AG10803 (cell line): ENCODE data around the gene EPHA7.

ENCODE experiments used
- DNase-seq: peaks from one replicate; pipeline ENCODE4 v3.0.0; 2010; ENCODE audit warnings: low read depth
- H3K4me3 ChIP-seq: 2 replicates; pipeline ENCODE4 v1.5.1; 2011; ENCODE audit warnings: mild to moderate bottlenecking, low read length, control low read depth
- TF ChIP-seq, protein P1 (sequence below): conservative IDR thresholded peaks from 2 replicates; pipeline ENCODE4 v1.5.1; 2011; ENCODE audit warnings: mild to moderate bottlenecking, low read length, control low read depth, inconsistent platforms

EPHA7 gene

DNA sequence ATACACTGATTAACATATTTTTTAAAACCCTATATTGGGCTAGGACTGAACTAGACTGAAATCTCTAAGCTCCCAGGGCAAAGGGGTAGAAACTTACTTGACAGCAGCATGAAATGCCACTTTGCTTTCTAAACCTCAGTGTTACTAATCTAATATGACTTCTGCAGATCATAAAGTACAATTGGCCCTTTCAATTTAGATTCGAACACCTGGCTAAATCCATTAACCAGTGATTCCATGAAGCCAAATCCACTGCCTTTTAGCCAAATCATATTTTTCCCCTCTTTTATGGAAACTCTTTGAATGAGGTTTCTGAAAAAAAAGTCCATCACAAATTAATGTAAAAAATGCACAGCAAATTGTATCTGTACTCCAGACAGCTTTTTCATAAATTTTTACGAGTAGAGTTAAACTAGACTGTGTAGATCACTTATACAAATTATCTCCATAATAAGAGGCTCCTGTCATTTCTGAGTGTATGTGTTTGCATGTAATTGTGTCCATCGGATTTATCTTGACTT lies 25.7 kb downstream of the EPHA7 start:
- no peak overlapping the region for H3K4me3 ChIP-seq
- no peak for DNase-seq
- TF ChIP-seq, protein P1, sequence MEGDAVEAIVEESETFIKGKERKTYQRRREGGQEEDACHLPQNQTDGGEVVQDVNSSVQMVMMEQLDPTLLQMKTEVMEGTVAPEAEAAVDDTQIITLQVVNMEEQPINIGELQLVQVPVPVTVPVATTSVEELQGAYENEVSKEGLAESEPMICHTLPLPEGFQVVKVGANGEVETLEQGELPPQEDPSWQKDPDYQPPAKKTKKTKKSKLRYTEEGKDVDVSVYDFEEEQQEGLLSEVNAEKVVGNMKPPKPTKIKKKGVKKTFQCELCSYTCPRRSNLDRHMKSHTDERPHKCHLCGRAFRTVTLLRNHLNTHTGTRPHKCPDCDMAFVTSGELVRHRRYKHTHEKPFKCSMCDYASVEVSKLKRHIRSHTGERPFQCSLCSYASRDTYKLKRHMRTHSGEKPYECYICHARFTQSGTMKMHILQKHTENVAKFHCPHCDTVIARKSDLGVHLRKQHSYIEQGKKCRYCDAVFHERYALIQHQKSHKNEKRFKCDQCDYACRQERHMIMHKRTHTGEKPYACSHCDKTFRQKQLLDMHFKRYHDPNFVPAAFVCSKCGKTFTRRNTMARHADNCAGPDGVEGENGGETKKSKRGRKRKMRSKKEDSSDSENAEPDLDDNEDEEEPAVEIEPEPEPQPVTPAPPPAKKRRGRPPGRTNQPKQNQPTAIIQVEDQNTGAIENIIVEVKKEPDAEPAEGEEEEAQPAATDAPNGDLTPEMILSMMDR = no peak

DNA sequence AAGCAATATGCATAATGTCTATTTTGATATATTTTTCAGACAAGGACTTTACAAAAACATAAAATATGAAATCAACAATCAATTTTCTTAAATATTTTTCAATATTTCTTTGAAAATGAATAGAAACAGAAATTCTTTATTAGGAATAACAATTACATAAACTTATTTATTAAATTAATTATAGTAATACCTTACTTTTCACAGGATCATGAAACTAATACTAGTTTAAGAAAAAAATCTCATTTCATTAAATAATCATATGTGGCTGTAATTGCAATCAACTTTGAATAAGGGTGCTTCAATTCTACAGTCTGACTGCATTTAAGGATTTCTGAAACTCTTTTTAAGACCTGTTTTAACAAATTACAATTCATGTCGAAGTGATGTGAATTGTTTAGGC lies 26.6 kb downstream of the EPHA7 start:
- no peak for DNase-seq
- H3K4me3 ChIP-seq = no peak overlapping the region
- TF ChIP-seq, protein P1 = no peak

DNA sequence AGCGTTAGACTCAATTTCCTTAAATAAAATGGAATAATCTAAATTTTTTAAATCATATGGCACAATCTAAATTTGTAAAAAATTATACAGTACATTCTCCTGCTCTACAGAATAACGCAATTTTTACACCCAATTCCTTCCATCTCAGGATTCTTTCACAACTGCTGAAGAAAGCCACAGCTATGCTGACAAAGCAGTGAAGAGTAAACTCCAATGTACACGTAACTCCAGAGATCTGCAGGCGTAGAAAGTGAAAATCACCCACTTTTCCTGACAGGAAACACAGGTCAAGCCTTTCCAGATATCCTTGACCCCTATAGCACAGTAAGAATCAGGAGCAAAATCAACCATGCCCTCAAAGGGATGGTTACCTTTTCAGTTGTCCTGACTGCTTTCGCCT lies 27.4 kb downstream of the EPHA7 start:
- DNase-seq = no peak
- TF ChIP-seq, protein P1 = no peak
- H3K4me3 ChIP-seq = no peak overlapping the region

DNA sequence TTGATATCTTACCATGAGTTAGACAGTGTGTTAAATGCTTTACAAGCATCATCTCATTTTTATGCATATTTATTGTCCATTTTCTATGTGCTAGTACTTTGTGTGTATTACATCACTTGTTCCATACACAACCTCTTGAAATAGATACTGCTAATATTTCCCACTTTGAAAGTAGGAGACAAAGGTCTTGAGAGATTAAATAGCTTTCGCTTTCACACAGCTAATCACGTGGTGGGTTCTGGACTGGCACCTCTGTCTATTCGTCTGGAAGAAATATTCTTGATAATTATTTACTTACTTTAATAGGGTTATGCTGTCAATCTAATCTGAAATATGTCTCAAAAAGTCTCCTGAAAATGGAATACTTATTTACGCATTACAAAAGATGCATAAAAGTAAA lies 30.2 kb downstream of the EPHA7 start:
- H3K4me3 ChIP-seq = no peak overlapping the region
- no peak for DNase-seq
- TF ChIP-seq, protein P1 = no peak

DNA sequence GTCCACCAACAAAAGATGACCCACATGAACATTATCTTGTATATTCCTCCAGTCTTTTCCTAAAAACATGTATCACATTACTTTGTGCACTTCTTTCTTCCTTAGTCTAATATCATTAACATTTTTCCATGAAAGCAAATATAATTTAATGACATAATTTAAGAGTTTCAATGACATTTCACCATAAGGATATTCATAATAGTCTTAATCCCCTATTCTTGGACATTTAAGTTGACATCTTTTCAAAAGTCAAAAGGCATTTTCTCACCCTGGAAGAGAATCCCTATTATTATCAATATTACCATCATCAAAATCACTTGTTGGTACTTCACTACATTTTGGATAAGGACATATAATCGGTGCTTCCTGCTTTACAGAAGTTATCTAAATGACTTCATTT lies 31.3 kb downstream of the EPHA7 start:
- DNase-seq = no peak
- TF ChIP-seq, protein P1 = no peak
- no peak overlapping the region for H3K4me3 ChIP-seq

DNA sequence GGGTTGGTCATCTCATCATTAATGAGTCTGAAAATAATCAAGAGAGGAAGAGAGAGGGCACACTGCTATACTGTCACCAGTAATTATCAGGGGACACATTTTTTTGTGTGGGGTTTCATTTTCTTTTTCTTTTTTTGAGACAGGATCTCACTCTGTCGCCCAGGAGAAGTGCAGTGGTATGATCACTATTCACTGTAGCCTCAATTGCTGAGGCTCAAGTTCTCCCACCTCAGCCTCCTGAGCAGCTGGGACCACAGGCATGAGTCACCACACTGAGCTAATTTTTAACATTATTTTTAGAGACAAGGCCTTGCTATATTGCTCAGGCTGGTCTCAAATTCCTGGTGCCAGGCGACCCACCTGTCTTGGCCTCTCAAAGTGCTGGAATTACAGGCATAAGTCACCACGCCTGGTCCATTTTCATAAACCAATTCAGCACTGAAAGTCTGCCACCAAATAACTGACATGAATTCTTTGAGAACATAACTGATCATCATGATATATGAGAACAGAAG lies 43.3 kb downstream of the EPHA7 start:
- no peak overlapping the region for H3K4me3 ChIP-seq
- TF ChIP-seq, protein P1 = no peak
- no peak for DNase-seq

DNA sequence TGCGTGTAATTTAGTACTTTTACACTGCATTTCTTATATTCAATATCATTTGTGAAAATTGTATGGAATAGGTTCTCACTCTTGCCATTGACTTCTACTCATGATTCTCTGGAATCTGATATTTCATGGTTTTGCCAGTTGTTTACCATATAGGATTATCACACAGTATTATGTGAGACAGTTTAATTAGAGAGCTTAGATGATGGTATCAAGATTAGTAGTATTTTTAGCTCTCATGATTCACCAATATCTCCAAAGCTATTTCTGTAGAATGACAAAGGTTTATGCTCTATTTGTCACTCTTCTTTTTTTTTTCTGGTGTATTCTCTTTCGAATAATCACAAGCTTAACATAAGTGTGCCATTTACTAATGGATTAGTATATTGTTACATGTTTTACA lies 45.9 kb downstream of the EPHA7 start:
- no peak for DNase-seq
- no peak overlapping the region for H3K4me3 ChIP-seq
- TF ChIP-seq, protein P1 = no peak
